H7 (cell line): ENCODE measurements around the gene PDZD4. TPM values are rescaled to one million over a fixed set of nuclear protein-coding genes. Genes with fewer than 3 reads are reported as not detected.

Experiments
- DNase-seq: peaks from one replicate; pipeline ENCODE4 v3.0.0; 2012
- H3K27me3 ChIP-seq: 2 replicates; pipeline ENCODE4 v1.6.0; 2011; ENCODE audit warnings: mild to moderate bottlenecking, low read length; ENCODE audit not compliant: control insufficient read depth, insufficient read depth
- H3K36me3 ChIP-seq: replicated peaks from 2 replicates; pipeline ENCODE4 v1.5.1; 2011; ENCODE audit warnings: low read length; ENCODE audit not compliant: control insufficient read depth, insufficient read depth
- H3K4me3 ChIP-seq: 2 replicates; pipeline ENCODE4 v1.5.1; 2011; ENCODE audit warnings: low read depth, mild to moderate bottlenecking, control low read depth, low read length, moderate library complexity; ENCODE audit not compliant: insufficient read depth
- total RNA-seq: library from RNA; depleted of rRNA; stranded (reverse); fragments of >200 nt; shearing (Covaris generic); gene quantifications from 2 replicates; pipeline ENCODE4 v1.2.3, GENCODE V29; 2014

The PDZD4 gene
- total RNA-seq, 1 experiment from 2014 or later, result 76.3 TPM

GRCh38 chrX:153782871-153783270, 47.5 kb downstream of the PDZD4 start:
- DNase-seq, result no peak
- no peaks in the 10 kb centered on the region; the same call in 1 of the 2 replicates for H3K36me3 ChIP-seq
- no peak overlapping the region for H3K4me3 ChIP-seq
- H3K27me3 ChIP-seq, result no peaks in the 10 kb centered on the region

- Histone ChIP-seq H3K36me3 (no peaks in the 10 kb centered on the region; the same call in 1 of the 2 replicates), H3K27me3 (no peaks in the 10 kb centered on the region), H3K4me3 (no peak overlapping the region)
- peak; percentile 85 for DNase-seq
Observed at GRCh38 chrX:153782313-153782712, 48.0 kb downstream of the PDZD4 start.

- H3K4me3 ChIP-seq, result no peak overlapping the region
- no peaks in the 10 kb centered on the region for H3K36me3 ChIP-seq
- no peaks in the 10 kb centered on the region for H3K27me3 ChIP-seq
- no peak for DNase-seq
Observed at GRCh38 chrX:153781428-153782047, 48.8 kb downstream of the PDZD4 start.

GRCh38 chrX:153780678-153781427, 49.5 kb downstream of the PDZD4 start, which contains the start of gene SRPK3:
SRPK3 (plus strand) TSS chrX:153781041; CDS start chrX:153781087, 46 bp downstream.
- H3K27me3 ChIP-seq, result no peaks in the 10 kb centered on the region
- no peak for DNase-seq
- H3K36me3 ChIP-seq, result no peaks in the 10 kb centered on the region
- H3K4me3 ChIP-seq, result no peak within 1 kb of the TSS

GRCh38 chrX:153779891-153780677, 50.3 kb downstream of the PDZD4 start:
- no peak for DNase-seq
- no peak overlapping the region for H3K4me3 ChIP-seq
- no peaks in the 10 kb centered on the region for H3K27me3 ChIP-seq
- no peaks in the 10 kb centered on the region for H3K36me3 ChIP-seq

GRCh38 chrX:153778684-153779101, 51.7 kb downstream of the PDZD4 start:
- Histone ChIP-seq H3K27me3 (no peaks in the 10 kb centered on the region), H3K4me3 (no peak overlapping the region), H3K36me3 (no peaks in the 10 kb centered on the region)
- DNase-seq, result no peak

GRCh38 chrX:153778181-153778580, 52.2 kb downstream of the PDZD4 start:
- H3K27me3 ChIP-seq, result no peaks in the 10 kb centered on the region
- H3K4me3 ChIP-seq, result no peak overlapping the region
- DNase-seq, result peak; percentile 63
- H3K36me3 ChIP-seq, result no peaks in the 10 kb centered on the region

- Histone ChIP-seq H3K36me3 (no peaks in the 10 kb centered on the region), H3K4me3 (no peak overlapping the region), H3K27me3 (no peaks in the 10 kb centered on the region)
- peak; percentile 62 for DNase-seq
Observed at GRCh38 chrX:153777261-153778090, 52.9 kb downstream of the PDZD4 start.

GRCh38 chrX:153776611-153777045, 53.7 kb downstream of the PDZD4 start:
- Histone ChIP-seq H3K36me3 (no peaks in the 10 kb centered on the region), H3K27me3 (no peaks in the 10 kb centered on the region), H3K4me3 (no peak overlapping the region)
- peak; percentile 75 for DNase-seq

GRCh38 chrX:153776120-153776599, 54.2 kb downstream of the PDZD4 start:
- no peaks in the 10 kb centered on the region for H3K27me3 ChIP-seq
- H3K36me3 ChIP-seq, result no peaks in the 10 kb centered on the region

GRCh38 chrX:153775293-153776119, 54.8 kb downstream of the PDZD4 start:
- peak; percentile 61 for DNase-seq

More at GRCh38 chrX:153776120-153776599, 54.2 kb downstream of the PDZD4 start:
- peak; percentile 59 for DNase-seq
- no peak overlapping the region for H3K4me3 ChIP-seq

GRCh38 chrX:153774576-153775292, 55.6 kb downstream of the PDZD4 start:
- H3K27me3 ChIP-seq, result no peaks in the 10 kb centered on the region
- H3K4me3 ChIP-seq, result no peak overlapping the region
- peak; percentile 57 for DNase-seq
- no peaks in the 10 kb centered on the region for H3K36me3 ChIP-seq

More at GRCh38 chrX:153775293-153776119, 54.8 kb downstream of the PDZD4 start:
- H3K36me3 ChIP-seq, result no peaks in the 10 kb centered on the region
- no peak overlapping the region for H3K4me3 ChIP-seq
- no peaks in the 10 kb centered on the region for H3K27me3 ChIP-seq
